ENCODE measurements around the gene ADA. TPM values are rescaled to one million over a fixed set of nuclear protein-coding genes. Genes with fewer than 3 reads are reported as not detected.

Gene ADA
- total and polyA plus RNA-seq, 2 experiments from 2014 or later = 8.6 to 17.5 TPM

DNA sequence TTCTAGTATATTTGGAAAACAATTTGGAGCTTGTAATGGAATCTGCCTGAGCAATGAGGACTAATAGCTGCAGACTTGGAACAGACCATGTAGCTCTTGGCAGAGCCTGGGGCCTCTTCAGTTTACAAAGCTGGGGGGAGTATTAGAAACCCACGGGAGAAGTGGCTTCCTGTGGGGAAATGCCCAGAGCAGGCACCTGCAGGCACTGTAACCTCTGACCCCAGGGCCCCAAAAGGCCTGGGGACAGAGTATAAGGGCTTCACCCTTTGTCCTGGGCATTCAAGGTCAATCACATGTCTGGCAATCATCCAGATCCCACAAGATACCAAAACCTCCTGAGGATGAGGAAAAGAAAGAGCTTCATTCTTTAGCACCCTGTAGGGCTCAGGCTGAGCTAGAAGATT, 49.7 kb downstream of the ADA start:
- Histone ChIP-seq H3K4me2 (ENCODE audit: unreplicated experiment) (peak overlapping the region; percentile 53), H3K9me3 (ENCODE audit: low read depth) (no peaks in the 10 kb centered on the region), H3K4me3 (no peak overlapping the region), H3F3A (ENCODE audit: insufficient read depth) (peaks cover 19% of the 10 kb centered on the region), H3K4me1 (ENCODE audit: insufficient read depth) (peaks cover 29% of the 10 kb centered on the region), H3K27ac (peak overlapping the region; percentile 68), H3K27me3 (replicated peaks; ENCODE audit: insufficient read depth) (no peaks in the 10 kb centered on the region), H3K36me3 (ENCODE audit: low read depth) (no peaks in the 10 kb centered on the region), H3K9me2 (ENCODE audit: insufficient read depth) (no peaks in the 10 kb centered on the region), H4K20me1 (ENCODE audit: insufficient read depth) (no peaks in the 10 kb centered on the region), H2AFZ (no peak overlapping the region), H3K9ac (peak overlapping the region; percentile 47), H3K79me2 (ENCODE audit: insufficient read depth) (peaks cover 56% of the 10 kb centered on the region)
- WGBS, 2 experiments (ENCODE audit: low coverage in 1 of 2, low lambda C conversion rate in 2 of 2, missing lambda C conversion rate in 2 of 2) = 0% methylated on average over 1 of the region's 1 CpG
- TF ChIP-seq EZH2 (IDR thresholded peaks at IDR 0.05; ENCODE audit: insufficient read depth, poor library complexity, severe bottlenecking) (no peak), EZH2phosphoT487 (IDR thresholded peaks at IDR 0.05; ENCODE audit: insufficient read depth, low read depth) (no peak)
- peak; percentile 82 for DNase-seq
- in situ Hi-C loops (cut with MboI) = loop anchor here (10.0 to 25.0 kb wide), 2 partner anchors 207 to 390 kb away; partner anchors contain the start of gene OSER1

DNA sequence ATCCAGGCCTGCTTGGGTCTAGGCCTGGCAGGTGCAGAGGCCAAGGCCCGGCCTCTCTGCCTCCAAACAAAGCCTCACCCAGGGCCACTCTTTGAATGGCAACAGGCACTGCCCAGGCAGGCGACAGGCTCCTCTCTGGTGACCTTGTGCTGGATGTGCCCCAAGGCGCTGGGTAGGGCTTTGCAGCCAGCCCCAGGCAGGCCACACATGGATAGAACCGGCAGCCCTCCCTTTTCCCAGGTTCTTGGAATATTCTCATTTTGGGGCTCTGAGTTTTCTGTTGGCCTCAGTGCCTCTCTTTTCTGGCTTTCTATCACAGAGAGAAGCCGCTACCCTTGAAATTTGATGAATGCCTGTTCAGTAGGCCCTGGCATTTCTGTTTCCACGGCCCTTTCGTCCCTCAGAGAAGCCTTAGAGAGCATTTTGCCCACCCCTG, 50.2 kb downstream of the ADA start:
- in situ Hi-C loops (cut with MboI) = loop anchor here (10.0 to 25.0 kb wide), 2 partner anchors 206 to 389 kb away; partner anchors contain the start of gene OSER1
- peak overlapping the region; percentile 53 for H3K4me2 ChIP-seq (ENCODE audit: unreplicated experiment)

DNA sequence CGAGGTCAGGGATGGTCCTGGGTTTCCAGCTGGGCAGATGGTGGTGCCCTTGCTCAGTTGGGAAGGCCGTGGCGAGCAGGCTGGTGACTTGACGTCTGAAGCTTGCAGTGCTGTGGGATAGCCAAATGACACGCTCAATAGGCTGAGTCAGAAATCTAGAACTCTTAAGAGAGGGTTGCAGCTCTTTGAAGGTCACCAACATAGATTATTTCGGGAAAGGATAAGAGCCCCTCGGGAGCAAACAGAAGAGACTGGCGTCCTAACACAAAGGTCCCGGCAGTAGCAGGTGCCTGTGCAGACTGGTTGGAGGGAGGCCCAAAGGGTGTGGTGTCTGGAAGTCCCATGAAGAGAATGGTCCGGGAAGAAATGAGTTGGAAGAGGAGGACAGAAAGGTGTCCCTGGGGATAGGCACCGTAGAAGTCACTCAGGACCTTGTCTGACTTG, 50.7 kb downstream of the ADA start:
- no peaks in the 10 kb centered on the region for H3K9me3 ChIP-seq (ENCODE audit: low read depth)
- no peaks in the 10 kb centered on the region for H4K20me1 ChIP-seq (ENCODE audit: insufficient read depth)
- H3F3A ChIP-seq (ENCODE audit: insufficient read depth) = peaks cover 19% of the 10 kb centered on the region
- no peaks in the 10 kb centered on the region for H3K27me3 ChIP-seq (replicated peaks; ENCODE audit: insufficient read depth)
- no peaks in the 10 kb centered on the region for H3K9me2 ChIP-seq (ENCODE audit: insufficient read depth)
- peaks cover 46% of the 10 kb centered on the region for H3K79me2 ChIP-seq (ENCODE audit: insufficient read depth)
- H3K9ac ChIP-seq = no peak overlapping the region
- TF ChIP-seq EZH2phosphoT487 (IDR thresholded peaks at IDR 0.05; ENCODE audit: insufficient read depth, low read depth) = no peak
- no peak for TF ChIP-seq EZH2 (IDR thresholded peaks at IDR 0.05; ENCODE audit: insufficient read depth, poor library complexity, severe bottlenecking)
- in situ Hi-C loops (cut with MboI) = loop anchor here (10.0 to 25.0 kb wide), 2 partner anchors 206 to 388 kb away; partner anchors contain the start of gene OSER1
- DNase-seq = peak; percentile 79
- H2AFZ ChIP-seq = no peak overlapping the region
- H3K4me2 ChIP-seq (ENCODE audit: unreplicated experiment) = no peak overlapping the region
- no peak overlapping the region for H3K27ac ChIP-seq
- H3K4me1 ChIP-seq (ENCODE audit: insufficient read depth) = peaks cover 29% of the 10 kb centered on the region
- H3K4me3 ChIP-seq = no peak overlapping the region
- H3K36me3 ChIP-seq (ENCODE audit: low read depth) = no peaks in the 10 kb centered on the region
- 40 to 42% methylated on average over 11 of the region's 11 CpGs for WGBS, 2 experiments (ENCODE audit: low coverage in 1 of 2, low lambda C conversion rate in 2 of 2, missing lambda C conversion rate in 2 of 2)

More for the DNA sequence above, 50.2 kb downstream of the ADA start:
- Histone ChIP-seq H4K20me1 (ENCODE audit: insufficient read depth) (no peaks in the 10 kb centered on the region), H3K9ac (peak overlapping the region; percentile 47), H3K9me2 (ENCODE audit: insufficient read depth) (no peaks in the 10 kb centered on the region), H3K27ac (peak overlapping the region; percentile 68), H3K36me3 (ENCODE audit: low read depth) (no peaks in the 10 kb centered on the region), H3K79me2 (ENCODE audit: insufficient read depth) (peaks cover 51% of the 10 kb centered on the region), H3F3A (ENCODE audit: insufficient read depth) (peaks cover 19% of the 10 kb centered on the region), H3K4me3 (no peak overlapping the region), H3K27me3 (replicated peaks; ENCODE audit: insufficient read depth) (no peaks in the 10 kb centered on the region), H2AFZ (no peak overlapping the region), H3K4me1 (ENCODE audit: insufficient read depth) (peaks cover 29% of the 10 kb centered on the region), H3K9me3 (ENCODE audit: low read depth) (no peaks in the 10 kb centered on the region)
- TF ChIP-seq EZH2 (IDR thresholded peaks at IDR 0.05; ENCODE audit: insufficient read depth, poor library complexity, severe bottlenecking) (no peak), EZH2phosphoT487 (IDR thresholded peaks at IDR 0.05; ENCODE audit: insufficient read depth, low read depth) (no peak)
- DNase-seq = no peak
- WGBS, 2 experiments (ENCODE audit: low coverage in 1 of 2, low lambda C conversion rate in 2 of 2, missing lambda C conversion rate in 2 of 2) = 44 to 54% methylated on average over 7 of the region's 7 CpGs

- 86 to 88% methylated on average over 4 of the region's 4 CpGs for WGBS, 2 experiments (ENCODE audit: low coverage in 1 of 2, low lambda C conversion rate in 2 of 2, missing lambda C conversion rate in 2 of 2)
- Histone ChIP-seq H3K9me2 (ENCODE audit: insufficient read depth) (no peaks in the 10 kb centered on the region), H3F3A (ENCODE audit: insufficient read depth) (peaks cover 19% of the 10 kb centered on the region), H3K36me3 (ENCODE audit: low read depth) (no peaks in the 10 kb centered on the region), H3K4me1 (ENCODE audit: insufficient read depth) (peaks cover 29% of the 10 kb centered on the region), H2AFZ (no peak overlapping the region), H3K4me2 (ENCODE audit: unreplicated experiment) (no peak overlapping the region), H3K4me3 (no peak overlapping the region), H3K9me3 (ENCODE audit: low read depth) (no peaks in the 10 kb centered on the region), H4K20me1 (ENCODE audit: insufficient read depth) (no peaks in the 10 kb centered on the region), H3K27me3 (replicated peaks; ENCODE audit: insufficient read depth) (no peaks in the 10 kb centered on the region), H3K79me2 (ENCODE audit: insufficient read depth) (peaks cover 46% of the 10 kb centered on the region), H3K9ac (no peak overlapping the region), H3K27ac (no peak overlapping the region)
- DNase-seq = no peak
- in situ Hi-C loops (cut with MboI) = loop anchor here (10.0 to 25.0 kb wide), 2 partner anchors 206 to 388 kb away; partner anchors contain the start of gene OSER1
- TF ChIP-seq EZH2phosphoT487 (IDR thresholded peaks at IDR 0.05; ENCODE audit: insufficient read depth, low read depth) (no peak), EZH2 (IDR thresholded peaks at IDR 0.05; ENCODE audit: insufficient read depth, poor library complexity, severe bottlenecking) (no peak)
These were observed 51.2 kb downstream of the ADA start for GRCh38 chr20:44600301-44600700.

Measured in GM23248 (cell line).